ENCODE measurements around the gene PHLDB1.

Gene PHLDB1

DNA sequence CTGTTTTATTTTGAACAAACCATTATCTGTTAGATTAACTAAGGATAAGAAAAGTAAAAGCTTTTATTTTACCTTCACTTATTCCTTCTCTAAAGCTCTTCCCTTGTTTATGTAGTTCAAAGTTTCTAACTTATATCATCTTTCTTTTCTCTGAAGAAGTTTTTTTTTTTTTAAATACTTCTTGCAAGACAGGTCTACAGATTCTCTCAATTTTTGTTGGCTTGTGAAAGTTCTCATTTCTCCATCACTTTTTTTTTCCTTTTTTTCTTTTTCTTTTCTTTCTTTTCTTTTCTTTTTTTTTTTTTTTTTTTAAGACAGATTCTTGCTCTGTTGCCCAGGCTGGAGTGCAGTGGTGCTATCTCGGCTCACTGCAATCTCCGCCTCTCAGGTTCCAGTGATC, 76.8 kb downstream of the PHLDB1 start:
- no peak for DNase-seq

DNA sequence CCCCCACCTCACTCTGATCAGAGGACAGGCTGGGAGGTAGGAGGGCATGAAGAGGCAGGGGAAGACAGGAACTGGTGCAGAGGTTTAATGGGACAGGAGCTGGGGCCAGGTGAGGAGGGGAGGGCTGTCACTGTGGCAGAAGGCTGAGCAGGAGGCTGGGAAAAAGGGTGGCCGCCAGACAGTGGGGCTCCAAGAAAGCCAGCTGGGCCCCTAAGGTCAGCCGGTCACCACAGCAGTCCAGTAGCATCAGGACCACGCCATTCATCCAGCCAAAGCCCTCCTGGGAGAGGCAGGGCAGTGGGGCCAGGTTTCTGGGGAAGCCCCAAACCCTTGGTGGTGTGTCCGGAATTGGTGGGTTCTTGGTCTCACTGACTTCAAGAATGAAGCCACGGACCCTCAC, 80.5 kb downstream of the PHLDB1 start:
- no peak for DNase-seq

GRCh38 chr11:118688339-118688738, 80.9 kb downstream of the PHLDB1 start:
- peak in 9 of 51 donors; percentile 11 to 51 (median 16) for DNase-seq

GRCh38 chr11:118688851-118689502, 81.6 kb downstream of the PHLDB1 start:
- DNase-seq = no peak

GRCh38 chr11:118689503-118689851, 82.1 kb downstream of the PHLDB1 start:
- DNase-seq = no peak

DNA sequence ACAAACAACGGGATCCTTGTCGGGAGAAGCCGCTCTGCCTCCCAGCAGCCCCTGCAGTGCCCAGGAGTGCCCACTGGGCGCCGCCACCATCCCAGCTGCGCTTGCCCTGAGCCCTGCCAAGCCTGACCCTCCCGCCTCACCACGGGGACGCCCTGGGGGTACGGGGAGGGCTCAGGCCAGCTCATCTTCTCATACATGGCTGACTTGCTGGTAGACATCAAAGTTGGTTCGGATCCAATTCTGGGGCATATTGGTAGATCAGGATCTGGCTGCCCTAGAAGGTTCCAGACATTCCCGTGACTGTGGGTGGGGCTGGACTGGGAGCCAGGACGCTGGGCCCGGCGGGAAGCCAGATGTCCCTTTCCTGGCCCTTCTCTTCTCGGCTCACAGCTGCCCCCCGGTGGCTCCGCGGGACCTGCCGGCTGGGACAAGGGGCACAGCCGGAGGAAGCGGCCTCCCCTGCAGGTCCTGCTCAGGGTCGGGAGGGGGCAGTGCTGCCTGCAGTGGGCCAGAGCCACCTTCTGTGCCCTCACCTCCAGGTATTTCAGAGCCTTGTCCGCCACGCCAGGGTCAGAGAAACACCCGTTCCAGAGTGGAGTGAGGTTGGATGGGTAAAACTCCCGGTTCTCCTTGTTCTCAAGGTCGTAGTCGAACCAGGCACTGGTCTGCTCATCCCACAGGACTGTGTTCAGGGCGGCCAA, 82.6 kb downstream of the PHLDB1 start:
- peak; percentile 78 to 100 (median 96) for DNase-seq

DNA sequence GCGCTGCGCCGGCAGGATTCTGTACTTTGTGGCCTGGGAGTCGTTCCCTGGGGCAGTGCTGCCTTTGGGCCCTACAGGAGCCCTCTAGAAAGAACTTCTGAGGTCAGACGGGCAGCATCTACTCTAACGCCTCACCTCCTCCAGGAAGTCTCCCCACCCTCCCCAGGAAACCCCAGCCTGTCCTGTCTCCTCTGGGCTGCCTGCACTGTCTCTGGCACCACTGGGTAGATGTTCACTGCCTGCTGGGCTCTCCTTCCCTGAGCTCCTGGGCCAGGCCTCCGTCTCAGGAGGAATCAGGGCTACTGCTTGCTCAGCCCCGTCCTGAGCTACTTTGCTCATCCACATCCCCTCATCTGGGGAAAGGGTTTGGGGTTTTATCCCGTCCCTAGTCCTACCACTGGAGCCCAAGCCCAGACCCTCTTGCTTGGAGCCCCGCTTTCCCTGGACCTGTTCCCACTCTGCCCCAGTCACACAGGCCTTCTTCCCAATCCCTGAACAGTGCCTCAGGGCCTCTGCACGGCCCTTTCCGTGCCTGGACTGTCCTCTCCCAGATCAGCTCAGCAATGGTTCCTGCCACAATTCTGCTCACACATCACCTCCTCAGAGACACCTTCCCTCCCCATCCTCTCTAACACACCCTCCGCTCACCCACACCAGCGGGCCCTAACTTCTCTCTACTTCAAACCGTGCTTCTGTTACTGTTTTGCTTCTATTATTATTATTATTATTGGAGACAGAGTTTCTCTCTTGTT, 83.3 kb downstream of the PHLDB1 start:
- no peak for DNase-seq

DNA sequence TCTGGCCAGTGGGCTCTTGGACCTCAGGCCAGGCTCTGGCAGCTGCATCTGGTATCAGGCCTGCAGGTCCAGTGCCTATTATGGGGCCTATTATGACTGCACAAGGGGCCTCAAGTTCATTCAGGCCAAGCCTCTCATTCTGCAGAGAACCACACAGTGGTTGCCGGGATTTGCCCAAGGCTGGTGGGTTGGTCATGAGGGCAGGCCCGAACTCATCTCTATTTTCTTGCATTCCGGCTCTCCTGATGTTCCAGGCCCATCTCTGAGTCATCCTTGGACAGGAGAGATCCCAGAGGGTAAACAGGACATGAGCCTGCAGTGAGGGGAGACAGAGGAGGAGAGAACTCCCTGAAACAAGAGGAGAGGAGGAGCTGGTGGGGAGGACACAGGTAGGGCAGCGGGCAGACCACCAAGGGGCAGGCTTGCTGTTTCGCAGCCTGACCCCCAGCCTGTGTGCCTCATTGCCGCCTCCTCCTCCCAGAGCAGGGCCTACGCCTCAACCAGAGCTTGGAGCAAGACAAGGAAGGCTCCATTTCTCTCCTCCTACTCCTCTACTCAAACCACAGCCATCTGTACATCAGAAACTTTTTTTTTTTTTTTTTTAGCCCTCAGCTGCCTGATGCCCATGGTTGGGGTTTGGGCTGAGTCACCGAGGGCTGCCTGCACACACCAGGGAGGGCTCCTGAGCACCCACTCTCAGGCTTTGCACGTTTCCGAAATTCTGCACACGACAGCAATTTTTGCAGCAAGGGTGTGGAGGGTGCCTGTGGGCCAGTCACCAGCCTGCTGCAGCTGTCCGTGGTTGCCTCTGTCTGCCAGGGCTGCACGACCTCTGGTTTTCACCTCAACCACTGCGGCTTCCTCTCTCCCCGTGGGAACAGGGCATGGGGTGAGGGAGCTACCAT, 84.8 kb downstream of the PHLDB1 start:
- peak in 1 of 51 donors; percentile 14 for DNase-seq

GRCh38 chr11:118694185-118694584, 86.8 kb downstream of the PHLDB1 start:
- no peak for DNase-seq

- no peak for DNase-seq
Observed at GRCh38 chr11:118694771-118695170, 87.4 kb downstream of the PHLDB1 start.

DNA sequence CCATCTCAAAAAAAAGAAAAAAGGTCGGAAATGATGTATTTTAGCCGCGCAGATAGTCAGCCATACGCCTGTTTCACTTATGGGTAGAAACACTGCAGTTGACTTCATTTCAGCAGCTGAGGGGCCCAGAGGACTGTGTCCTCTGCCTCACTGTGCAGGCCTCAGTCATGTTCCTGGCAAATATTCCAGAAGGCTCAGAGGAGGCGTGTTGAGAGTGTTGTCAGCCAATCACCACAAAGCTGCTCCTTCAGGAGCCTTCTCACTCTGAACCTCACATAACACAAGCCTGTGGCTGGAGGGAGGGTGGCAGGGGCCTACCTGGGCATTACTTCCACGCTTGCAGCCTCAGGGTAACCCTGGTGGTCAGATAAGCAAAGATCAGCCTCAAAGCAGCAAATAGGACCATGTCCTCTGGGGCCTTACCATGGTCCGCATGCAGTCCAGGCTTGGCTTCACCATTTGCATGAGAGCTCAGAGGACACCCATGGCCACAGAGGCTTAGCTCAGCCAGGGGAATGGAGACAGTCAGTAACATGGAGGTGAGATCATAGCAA, 89.3 kb downstream of the PHLDB1 start:
- no peak for DNase-seq

DNA sequence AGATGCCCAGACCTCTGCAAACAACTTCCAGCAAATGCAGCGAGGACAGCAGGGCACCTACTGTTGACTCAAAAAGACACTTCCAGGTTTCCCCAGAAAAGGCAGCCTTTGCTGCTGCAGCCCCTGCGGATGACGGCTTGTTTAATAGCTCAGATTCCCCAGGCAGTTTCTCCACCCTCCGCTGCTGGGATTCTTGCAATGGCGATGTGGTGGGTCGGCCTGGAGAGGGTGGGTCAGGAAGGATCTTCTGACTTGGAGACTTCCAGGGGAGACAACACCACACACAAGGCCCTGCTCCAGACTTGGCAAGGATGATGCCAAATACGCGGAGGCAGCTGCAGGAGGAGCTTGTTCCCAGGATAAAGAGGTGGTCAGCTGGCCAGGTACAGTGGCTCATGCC, 89.9 kb downstream of the PHLDB1 start:
- no peak for DNase-seq

DNA sequence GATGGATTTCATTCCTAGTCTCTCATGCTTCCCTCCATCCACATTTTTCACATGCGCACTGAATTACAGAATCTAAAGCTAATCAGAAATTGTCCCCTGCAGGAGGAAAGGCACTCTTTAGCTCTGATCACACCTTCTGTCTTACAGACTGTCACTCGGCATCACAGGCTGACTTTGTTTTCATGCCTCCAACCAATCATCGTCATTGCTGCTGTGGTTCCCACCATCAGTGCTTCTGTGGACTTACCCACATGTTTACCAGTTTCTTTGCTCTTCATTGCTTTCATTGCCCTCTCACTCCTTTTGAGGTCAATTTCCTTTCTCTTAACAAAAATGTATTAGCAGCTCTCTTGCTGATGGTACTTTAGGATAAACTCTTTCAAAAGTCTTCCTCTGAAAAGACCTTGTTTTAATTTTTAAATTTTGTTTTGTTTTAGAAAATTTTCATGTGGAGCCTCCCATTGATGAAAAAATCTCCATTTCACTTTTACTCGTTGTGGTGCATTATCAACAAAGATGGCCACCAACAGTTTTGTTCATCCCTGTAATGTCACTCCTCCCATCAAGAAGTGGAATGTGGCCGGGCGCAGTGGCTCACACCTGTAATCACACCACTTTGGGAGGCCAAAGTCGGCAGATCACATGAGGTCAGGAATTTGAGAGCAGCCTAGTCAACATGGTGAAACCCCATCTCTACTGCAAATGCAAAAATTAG, 92.2 kb downstream of the PHLDB1 start:
- DNase-seq = no peak

GRCh38 chr11:118703563-118704106, 96.2 kb downstream of the PHLDB1 start:
- peak in 18 of 51 donors; percentile 12 to 53 (median 28) for DNase-seq

GRCh38 chr11:118705111-118705741, 97.8 kb downstream of the PHLDB1 start:
- peak in 31 of 51 donors; percentile 10 to 83 (median 41) for DNase-seq

DNA sequence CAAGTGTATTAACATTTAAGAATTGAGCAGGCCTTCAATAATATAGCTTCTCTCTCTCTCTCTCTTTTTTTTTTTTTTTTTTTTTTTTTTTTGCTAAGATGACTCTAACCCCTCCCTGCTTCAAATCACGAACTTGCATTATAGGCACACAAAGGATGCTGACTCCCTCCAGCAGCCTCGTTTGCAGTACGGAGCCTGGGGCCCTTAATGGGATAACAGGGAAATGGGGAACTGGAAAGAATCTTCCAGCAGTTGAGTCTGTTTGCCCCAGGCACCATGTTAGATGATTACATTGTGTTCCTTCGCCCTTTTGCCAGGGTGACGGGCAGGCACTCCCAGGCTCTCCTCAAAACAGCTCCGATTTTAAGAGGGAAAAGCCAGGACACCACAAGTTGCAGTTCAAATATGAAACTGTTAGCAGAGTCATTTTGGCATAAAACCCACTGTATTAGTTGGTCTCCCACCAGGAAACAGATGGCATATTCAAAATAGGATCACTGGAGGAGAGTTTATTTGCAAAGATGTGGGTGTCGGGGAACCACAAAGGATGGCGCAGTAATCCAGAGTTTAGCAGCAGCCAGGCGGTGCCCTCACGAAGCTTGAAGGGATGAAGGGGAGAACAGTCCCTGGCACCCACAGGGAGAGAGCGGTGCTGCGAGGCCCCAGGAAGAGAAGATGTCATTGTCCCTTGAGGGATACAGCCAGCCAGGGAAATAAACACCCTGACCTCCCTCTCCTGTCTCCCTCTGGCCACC, 98.6 kb downstream of the PHLDB1 start:
- DNase-seq = peak in 8 of 51 donors; percentile 5 to 49 (median 22)

DNA sequence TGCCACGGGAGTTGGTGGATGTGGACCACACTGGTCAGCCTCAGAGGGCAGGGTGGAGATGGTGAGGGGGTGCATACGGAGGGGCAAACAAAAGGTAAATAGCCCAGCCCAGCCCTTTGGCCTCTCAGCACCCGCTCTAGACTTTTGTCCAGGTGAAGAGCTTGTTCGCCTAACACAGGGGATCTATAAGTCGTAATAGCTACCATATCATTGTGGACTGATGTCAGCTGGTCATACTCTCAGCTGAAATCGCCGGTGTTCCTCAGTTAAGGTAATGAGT, 99.1 kb downstream of the PHLDB1 start:
- no peak for DNase-seq

Measured in hypothalamus (tissue), 51 donors.